Cardiac atrium fibroblast (primary cell): Measurements from ENCODE around the gene MAP3K19. TPM values are rescaled to one million over a fixed set of nuclear protein-coding genes. Genes with fewer than 3 reads are reported as not detected.

ENCODE experiments used
- total RNA-seq: library from RNA; depleted of rRNA; stranded (reverse); fragments of >200 nt; gene quantifications from 2 replicates; pipeline ENCODE4 v1.2.3, GENCODE V29; 2015

MAP3K19 gene, protein sequence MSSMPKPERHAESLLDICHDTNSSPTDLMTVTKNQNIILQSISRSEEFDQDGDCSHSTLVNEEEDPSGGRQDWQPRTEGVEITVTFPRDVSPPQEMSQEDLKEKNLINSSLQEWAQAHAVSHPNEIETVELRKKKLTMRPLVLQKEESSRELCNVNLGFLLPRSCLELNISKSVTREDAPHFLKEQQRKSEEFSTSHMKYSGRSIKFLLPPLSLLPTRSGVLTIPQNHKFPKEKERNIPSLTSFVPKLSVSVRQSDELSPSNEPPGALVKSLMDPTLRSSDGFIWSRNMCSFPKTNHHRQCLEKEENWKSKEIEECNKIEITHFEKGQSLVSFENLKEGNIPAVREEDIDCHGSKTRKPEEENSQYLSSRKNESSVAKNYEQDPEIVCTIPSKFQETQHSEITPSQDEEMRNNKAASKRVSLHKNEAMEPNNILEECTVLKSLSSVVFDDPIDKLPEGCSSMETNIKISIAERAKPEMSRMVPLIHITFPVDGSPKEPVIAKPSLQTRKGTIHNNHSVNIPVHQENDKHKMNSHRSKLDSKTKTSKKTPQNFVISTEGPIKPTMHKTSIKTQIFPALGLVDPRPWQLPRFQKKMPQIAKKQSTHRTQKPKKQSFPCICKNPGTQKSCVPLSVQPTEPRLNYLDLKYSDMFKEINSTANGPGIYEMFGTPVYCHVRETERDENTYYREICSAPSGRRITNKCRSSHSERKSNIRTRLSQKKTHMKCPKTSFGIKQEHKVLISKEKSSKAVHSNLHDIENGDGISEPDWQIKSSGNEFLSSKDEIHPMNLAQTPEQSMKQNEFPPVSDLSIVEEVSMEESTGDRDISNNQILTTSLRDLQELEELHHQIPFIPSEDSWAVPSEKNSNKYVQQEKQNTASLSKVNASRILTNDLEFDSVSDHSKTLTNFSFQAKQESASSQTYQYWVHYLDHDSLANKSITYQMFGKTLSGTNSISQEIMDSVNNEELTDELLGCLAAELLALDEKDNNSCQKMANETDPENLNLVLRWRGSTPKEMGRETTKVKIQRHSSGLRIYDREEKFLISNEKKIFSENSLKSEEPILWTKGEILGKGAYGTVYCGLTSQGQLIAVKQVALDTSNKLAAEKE (N-terminal part only)
- total RNA-seq = not detected in 2 replicates

DNA sequence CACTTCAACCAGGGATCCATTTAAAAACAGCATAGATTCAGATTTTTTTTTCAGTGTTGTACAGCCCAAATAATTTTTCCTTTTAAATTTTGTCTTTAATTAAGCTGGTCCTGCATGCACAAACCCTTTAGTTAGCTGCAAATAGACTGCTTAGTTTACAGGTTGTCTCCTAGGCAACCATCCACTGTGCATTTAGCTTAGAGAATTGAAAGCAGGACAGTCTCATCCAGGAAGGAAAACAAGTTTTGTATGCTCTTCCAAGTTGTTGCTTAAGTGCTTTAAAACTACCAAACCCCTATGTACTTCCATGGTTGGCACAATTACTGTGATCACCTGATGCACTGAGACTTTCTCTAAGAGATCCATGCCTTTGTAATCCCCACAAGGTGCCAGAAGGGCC is at the start of gene MAP3K19:
Gene MAP3K19, minus strand, starts transcription at position 148 of the 400 bp plus-strand sequence. CDS start 22,800 bp downstream, outside the sequence.

DNA sequence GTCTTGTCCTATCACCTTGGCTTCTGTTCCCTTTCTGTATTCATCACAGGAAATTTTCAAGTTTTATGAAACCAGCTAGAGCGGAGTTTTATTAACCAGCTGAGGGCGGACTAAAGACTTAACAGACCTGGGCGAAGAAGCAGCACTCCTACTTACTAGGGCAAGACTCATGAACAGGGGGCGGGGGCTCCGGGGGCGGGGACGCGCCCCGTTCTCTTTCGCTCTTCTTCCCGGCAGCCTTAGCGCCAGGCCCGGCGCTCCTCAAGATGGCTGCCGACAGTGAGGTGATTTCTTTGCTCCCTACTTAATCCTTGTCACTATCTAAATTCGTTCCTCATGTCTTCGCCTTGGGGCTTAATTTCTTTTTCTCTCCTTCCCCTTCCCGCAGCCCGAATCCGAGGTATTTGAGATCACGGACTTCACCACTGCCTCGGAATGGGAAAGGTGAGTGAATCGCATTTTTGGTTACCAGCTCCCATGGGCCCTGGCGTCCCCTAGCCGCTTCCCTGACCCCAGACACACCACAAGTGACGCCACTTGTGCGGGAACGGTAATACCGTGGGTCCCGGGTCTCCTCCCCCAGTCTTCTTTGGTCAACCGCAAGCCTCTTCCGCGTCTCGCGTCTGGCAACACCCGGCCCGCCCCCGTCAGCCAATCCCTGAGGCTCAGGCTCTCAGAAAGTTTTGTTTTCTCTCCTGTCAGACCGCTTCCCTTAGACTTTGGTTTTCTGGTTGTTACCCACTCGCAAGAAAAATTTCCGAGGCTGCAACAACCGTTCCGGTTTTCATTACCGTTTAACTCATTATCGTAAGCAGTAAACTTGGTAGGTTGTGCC is 5.0 kb upstream of the MAP3K19 start, which contains the start of gene RAB3GAP1:
Gene RAB3GAP1, plus strand, starts transcription at position 251 of the 835 bp plus-strand sequence. Its CDS starts 16 bp downstream, at position 267.

DNA sequence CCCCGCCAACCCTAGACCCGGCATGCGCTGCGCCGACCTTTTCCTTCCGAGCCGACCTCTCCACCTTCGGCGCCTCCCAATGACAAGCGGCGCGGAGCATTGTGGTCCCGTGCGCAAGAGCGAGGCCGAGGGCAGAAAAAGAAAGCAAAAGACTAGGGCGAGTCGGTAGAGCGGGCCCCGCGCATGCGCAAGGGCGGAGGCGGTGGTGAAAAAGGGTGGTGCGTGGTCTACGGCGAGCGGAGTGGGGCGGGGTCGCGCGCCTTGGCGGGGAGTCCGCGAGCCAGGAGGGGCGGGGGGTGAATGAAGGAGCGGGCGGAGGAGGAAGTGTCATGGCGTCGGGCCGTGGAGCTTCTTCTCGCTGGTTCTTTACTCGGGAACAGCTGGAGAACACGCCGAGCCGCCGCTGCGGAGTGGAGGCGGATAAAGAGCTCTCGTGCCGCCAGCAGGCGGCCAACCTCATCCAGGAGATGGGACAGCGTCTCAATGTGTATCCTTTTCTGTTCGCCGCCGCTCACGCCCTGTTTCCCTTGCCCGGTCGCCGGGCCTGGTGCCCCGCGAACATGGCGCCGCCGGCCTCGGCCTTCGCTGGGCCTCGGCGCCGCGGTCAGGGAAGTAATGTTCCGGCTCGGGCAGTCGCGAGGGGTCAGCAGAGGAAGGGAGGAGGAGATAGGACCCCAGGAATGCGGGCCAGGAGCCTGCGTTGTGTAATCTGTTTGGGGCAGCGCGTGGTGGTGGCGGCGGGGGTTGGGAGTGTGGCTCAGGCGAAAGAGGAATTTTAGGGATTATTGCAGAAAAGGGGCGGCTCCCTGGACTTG is 128.5 kb downstream of the MAP3K19 start, which contains the start of gene CCNT2:
Gene CCNT2, plus strand, starts transcription at position 297 of the 815 bp plus-strand sequence. Its CDS starts 33 bp downstream, at position 330.

Other genes with a start within 250 kb of the MAP3K19 start
- gene ACMSD, start 208.8 kb downstream of the MAP3K19 start, total RNA-seq = not detected in 2 replicates
- 10.8 and 12.6 TPM in 2 replicates for gene CCNT2, start 128.6 kb downstream of the MAP3K19 start, total RNA-seq
- 27.1 and 35.3 TPM in 2 replicates for gene RAB3GAP1, start 4.8 kb upstream of the MAP3K19 start, total RNA-seq